BLaER1 treated with 17β-estradiol and CSF1 and Interleukin-3, amounts not matched to agents 10 nM and 100 nM (cell line): ENCODE data around the gene NBPF1.
A peak's percentile ranks its signal among the peaks of the same experiment; 100 is the strongest.
"Not testable (repeated sequence)": the region's sequence is repeated elsewhere in the genome, so short reads cannot be mapped to it uniquely, and the experiment has no call there.

Experiments used
- H3K27ac ChIP-seq, 11 experiments: shearing (Covaris generic); formaldehyde crosslinking; 2 replicates each; pipeline ENCODE4 v1.8.1; 2022
- H3K27me3 ChIP-seq, 11 experiments: shearing (Covaris generic); formaldehyde crosslinking; 2 replicates each; pipeline ENCODE4 v1.8.1; 2022
- H3K36me3 ChIP-seq, 11 experiments: shearing (Covaris generic); formaldehyde crosslinking; 2 replicates each; pipeline ENCODE4 v1.8.1; 2022
- H3K4me1 ChIP-seq, 10 experiments: shearing (Covaris generic); formaldehyde crosslinking; 2 replicates each; pipeline ENCODE4 v1.8.1; 2022
- H3K4me2 ChIP-seq, 11 experiments: shearing (Covaris generic); formaldehyde crosslinking; 2 replicates each; pipeline ENCODE4 v1.8.1; 2022
- H3K4me3 ChIP-seq, 10 experiments: shearing (Covaris generic); formaldehyde crosslinking; 2 replicates each; pipeline ENCODE4 v1.8.1; 2022
- H3K9ac ChIP-seq, 11 experiments: shearing (Covaris generic); formaldehyde crosslinking; 2 replicates each; pipeline ENCODE4 v1.8.1; 2022
- H3K9me3 ChIP-seq, 11 experiments: shearing (Covaris generic); formaldehyde crosslinking; replicated peaks in 1 of 11; 2 replicates each; pipeline ENCODE4 v1.8.1; 2022
- H4K20me1 ChIP-seq, 11 experiments: shearing (Covaris generic); formaldehyde crosslinking; 2 replicates each; pipeline ENCODE4 v1.8.1; 2022
- Cebpa-rat ChIP-seq, 11 experiments: shearing (Covaris generic); IDR thresholded peaks; 2 replicates each; pipeline ENCODE4 v1.8.1; 2022

The NBPF1 gene

GRCh38 chr1:16636551-16637195, 23.3 kb upstream of the NBPF1 start:
- H3K9me3 ChIP-seq, H3K4me1 ChIP-seq, H3K27ac ChIP-seq, H3K27me3 ChIP-seq, H3K4me3 ChIP-seq, H3K4me2 ChIP-seq: not testable (repeated sequence)
- Histone ChIP-seq H3K36me3 (peaks cover 37 to 80% (median 54%) of the 10 kb centered on the region in 11 experiments), H4K20me1 (peaks cover 4 to 81% (median 53%) of the 10 kb centered on the region in 11 experiments; a peak in 18 of 22 replicates), H3K9ac (peak overlapping the region in 2 of 11 experiments; percentile 7 to 10; a peak in 1 of 22 replicates)
- peak in 1 of 11 experiments; percentile 13; a peak in 1 of 22 replicates for TF ChIP-seq Cebpa-rat (IDR thresholded peaks at IDR 0.05)

GRCh38 chr1:16635959-16636358, 22.6 kb upstream of the NBPF1 start:
- H3K4me3 ChIP-seq, H3K27ac ChIP-seq, H3K9ac ChIP-seq, H3K27me3 ChIP-seq, H3K4me1 ChIP-seq, H3K4me2 ChIP-seq, H3K9me3 ChIP-seq: not testable (repeated sequence)
- Histone ChIP-seq H3K36me3 (peaks cover 44 to 80% (median 61%) of the 10 kb centered on the region in 11 experiments), H4K20me1 (peaks cover 4 to 84% (median 51%) of the 10 kb centered on the region in 11 experiments; a peak in 18 of 22 replicates)

- Histone ChIP-seq H4K20me1 (peaks cover 0 to 84% (median 45%) of the 10 kb centered on the region in 11 experiments; a peak in 17 of 22 replicates), H3K36me3 (peaks cover 63 to 90% (median 74%) of the 10 kb centered on the region in 11 experiments)
- H3K27me3 ChIP-seq, result not testable (repeated sequence)
Measured at GRCh38 chr1:16633540-16634282, 20.3 kb upstream of the NBPF1 start.

GRCh38 chr1:16632044-16632850, 18.9 kb upstream of the NBPF1 start:
- H4K20me1 ChIP-seq, result peaks cover 0 to 76% (median 45%) of the 10 kb centered on the region in 11 experiments; a peak in 15 of 22 replicates
- H3K9me3 ChIP-seq, H3K4me2 ChIP-seq, H3K27me3 ChIP-seq, H3K4me3 ChIP-seq, H3K27ac ChIP-seq: not testable (repeated sequence)
- peaks cover 69 to 94% (median 82%) of the 10 kb centered on the region in 11 experiments for H3K36me3 ChIP-seq
- H3K9ac ChIP-seq, result peak overlapping the region in 4 of 11 experiments; percentile 0 to 7 (median 3); a peak in 3 of 22 replicates
- peaks cover 14 to 28% (median 24%) of the 10 kb centered on the region in 10 experiments for H3K4me1 ChIP-seq

More at GRCh38 chr1:16633540-16634282, 20.3 kb upstream of the NBPF1 start:
- H3K9me3 ChIP-seq, H3K4me3 ChIP-seq, H3K4me2 ChIP-seq, H3K27ac ChIP-seq: not testable (repeated sequence)
- Histone ChIP-seq H3K9ac (peak overlapping the region in 2 of 11 experiments; percentile 0 to 3; a peak in 2 of 22 replicates), H3K4me1 (peaks cover 6 to 13% (median 10%) of the 10 kb centered on the region in 10 experiments)

- TF ChIP-seq Cebpa-rat (IDR thresholded peaks at IDR 0.05), result no peak
- Histone ChIP-seq H3K9ac (peak overlapping the region in 5 of 11 experiments; percentile 0 to 7 (median 3); a peak in 4 of 22 replicates), H4K20me1 (peaks cover 0 to 72% (median 41%) of the 10 kb centered on the region in 11 experiments; a peak in 14 of 22 replicates), H3K9me3 (no peaks in the 10 kb centered on the region), H3K4me1 (peaks cover 14 to 29% (median 25%) of the 10 kb centered on the region in 10 experiments), H3K27ac (no peak overlapping the region), H3K4me2 (no peak overlapping the region), H3K4me3 (no peak overlapping the region), H3K36me3 (peaks cover 71 to 92% (median 80%) of the 10 kb centered on the region in 11 experiments), H3K27me3 (no peaks in the 10 kb centered on the region)
Measured at GRCh38 chr1:16631248-16632043, 18.1 kb upstream of the NBPF1 start.

- H3K4me3 ChIP-seq, result no peak overlapping the region
- peaks cover 78 to 93% (median 87%) of the 10 kb centered on the region in 11 experiments for H3K36me3 ChIP-seq
Measured at GRCh38 chr1:16630661-16631247, 17.4 kb upstream of the NBPF1 start.

GRCh38 chr1:16629916-16630530, 16.7 kb upstream of the NBPF1 start:
- H3K27ac ChIP-seq, H3K27me3 ChIP-seq, H3K9ac ChIP-seq, H3K9me3 ChIP-seq, H3K4me2 ChIP-seq, H3K4me3 ChIP-seq: not testable (repeated sequence)
- H3K36me3 ChIP-seq, result peaks cover 82 to 96% (median 90%) of the 10 kb centered on the region in 11 experiments
- H4K20me1 ChIP-seq, result peaks cover 0 to 69% (median 38%) of the 10 kb centered on the region in 11 experiments; a peak in 14 of 22 replicates
- peaks cover 14 to 32% (median 25%) of the 10 kb centered on the region in 10 experiments for H3K4me1 ChIP-seq

More at GRCh38 chr1:16630661-16631247, 17.4 kb upstream of the NBPF1 start:
- Histone ChIP-seq H3K27ac (no peak overlapping the region), H3K4me2 (no peak overlapping the region), H3K9ac (peak overlapping the region in 3 of 11 experiments; percentile 3 to 4 (median 3); a peak in 2 of 22 replicates), H3K4me1 (peaks cover 14 to 31% (median 25%) of the 10 kb centered on the region in 10 experiments), H3K27me3 (no peaks in the 10 kb centered on the region), H4K20me1 (peaks cover 0 to 72% (median 43%) of the 10 kb centered on the region in 11 experiments; a peak in 14 of 22 replicates), H3K9me3 (no peaks in the 10 kb centered on the region)
- TF ChIP-seq Cebpa-rat (IDR thresholded peaks at IDR 0.05), result no peak
